Adrenal gland (tissue), 5 donors: ENCODE data around the gene C1orf174.

Source experiments
- POLR2A ChIP-seq, 2 donors: fragments of 450-650 bp; IDR thresholded peaks; one replicate each; pipeline ENCODE4 v1.6.1; 2017; ENCODE audit warnings: antibody characterized with exemption in 2 of 2, mild to moderate bottlenecking in 2 of 2, moderate library complexity in 1 of 2
- TF ChIP-seq, protein P1 (sequence below), 6 experiments: fragments of 450-650 bp in 4 of 6; fragments of 200-600 bp in 2 of 6; sonication (generic) in 1 of 6; IDR thresholded peaks; 1 replicate in 5 of 6; 2 replicates in 1 of 6; pipeline versions ENCODE4 v1.5.1 to v1.8.0; 2016 to 2021; ENCODE audit warnings: antibody characterized with exemption in 6 of 6, mild to moderate bottlenecking in 2 of 6, moderate library complexity in 1 of 6
- donor health status: DM: no; HTN: no; CAD: no.

DNA sequence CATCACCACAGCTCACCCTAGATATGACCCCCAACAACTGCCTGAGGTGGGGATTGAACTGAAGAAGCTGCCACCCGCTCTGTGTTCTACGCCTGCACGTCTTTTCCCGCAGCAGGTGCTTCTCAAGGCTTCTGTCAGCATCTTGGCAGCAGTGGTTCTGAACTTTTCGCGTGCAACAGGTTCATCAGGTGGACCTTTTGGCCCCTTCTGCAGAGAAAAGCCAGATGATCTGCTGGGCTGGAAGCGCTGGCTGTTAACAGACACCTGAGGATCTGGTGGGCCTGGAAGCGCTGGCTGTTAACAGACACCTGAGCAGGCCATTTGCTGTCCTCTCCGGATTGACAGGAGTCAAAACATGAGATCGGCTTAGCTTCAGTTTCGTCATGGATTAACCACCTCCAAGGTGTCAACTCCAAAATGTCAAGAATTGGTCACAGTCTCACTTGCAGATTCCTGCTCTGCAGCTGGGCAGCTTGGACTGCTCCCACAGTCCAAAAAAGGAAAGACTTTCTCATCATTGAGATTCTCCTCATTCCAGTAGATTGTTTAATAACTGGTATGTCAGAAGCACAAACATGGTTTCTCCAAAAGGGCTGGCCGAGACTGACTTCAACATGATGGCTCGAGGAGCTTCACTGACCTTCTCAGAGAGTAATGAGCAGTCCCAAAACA lies 4.7 kb downstream of the C1orf174 start:
- TF ChIP-seq, protein P1, sequence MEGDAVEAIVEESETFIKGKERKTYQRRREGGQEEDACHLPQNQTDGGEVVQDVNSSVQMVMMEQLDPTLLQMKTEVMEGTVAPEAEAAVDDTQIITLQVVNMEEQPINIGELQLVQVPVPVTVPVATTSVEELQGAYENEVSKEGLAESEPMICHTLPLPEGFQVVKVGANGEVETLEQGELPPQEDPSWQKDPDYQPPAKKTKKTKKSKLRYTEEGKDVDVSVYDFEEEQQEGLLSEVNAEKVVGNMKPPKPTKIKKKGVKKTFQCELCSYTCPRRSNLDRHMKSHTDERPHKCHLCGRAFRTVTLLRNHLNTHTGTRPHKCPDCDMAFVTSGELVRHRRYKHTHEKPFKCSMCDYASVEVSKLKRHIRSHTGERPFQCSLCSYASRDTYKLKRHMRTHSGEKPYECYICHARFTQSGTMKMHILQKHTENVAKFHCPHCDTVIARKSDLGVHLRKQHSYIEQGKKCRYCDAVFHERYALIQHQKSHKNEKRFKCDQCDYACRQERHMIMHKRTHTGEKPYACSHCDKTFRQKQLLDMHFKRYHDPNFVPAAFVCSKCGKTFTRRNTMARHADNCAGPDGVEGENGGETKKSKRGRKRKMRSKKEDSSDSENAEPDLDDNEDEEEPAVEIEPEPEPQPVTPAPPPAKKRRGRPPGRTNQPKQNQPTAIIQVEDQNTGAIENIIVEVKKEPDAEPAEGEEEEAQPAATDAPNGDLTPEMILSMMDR (IDR thresholded peaks at IDR 0.05), result no peak
- TF ChIP-seq POLR2A (IDR thresholded peaks at IDR 0.05), result no peak
